ENCODE results near the gene SKAP1.
"Not testable (repeated sequence)": the region's sequence is repeated elsewhere in the genome, so short reads cannot be mapped to it uniquely, and the experiment has no call there.

Gene SKAP1

GRCh38 chr17:48328457-48328856 is 101.6 kb downstream of the SKAP1 start:
- no peak for DNase-seq (ENCODE audit: low spot score)

GRCh38 chr17:48326310-48326709 is 103.7 kb downstream of the SKAP1 start:
- no peak for DNase-seq (ENCODE audit: low spot score)

- no peak for DNase-seq (ENCODE audit: low spot score)
Observed at GRCh38 chr17:48322060-48322459, 108.0 kb downstream of the SKAP1 start.

- no peak for DNase-seq (ENCODE audit: low spot score)
Observed at GRCh38 chr17:48317732-48318131, 112.3 kb downstream of the SKAP1 start.

GRCh38 chr17:48314716-48315115 is 115.3 kb downstream of the SKAP1 start:
- DNase-seq (ENCODE audit: low spot score) = no peak

- DNase-seq (ENCODE audit: low spot score) = no peak
Observed at GRCh38 chr17:48313096-48313755, 116.8 kb downstream of the SKAP1 start.

GRCh38 chr17:48311324-48311723 is 118.7 kb downstream of the SKAP1 start:
- DNase-seq (ENCODE audit: low spot score) = no peak

- DNase-seq (ENCODE audit: low spot score) = peak; percentile 13
Observed at GRCh38 chr17:48310748-48311213, 119.2 kb downstream of the SKAP1 start.

GRCh38 chr17:48308581-48308980 is 121.4 kb downstream of the SKAP1 start:
- no peak for DNase-seq (ENCODE audit: low spot score)

GRCh38 chr17:48307814-48308411 is 122.1 kb downstream of the SKAP1 start:
- peak; percentile 36 for DNase-seq (ENCODE audit: low spot score)

- no peak for DNase-seq (ENCODE audit: low spot score)
Observed at GRCh38 chr17:48307255-48307654, 122.8 kb downstream of the SKAP1 start.

- no peak for DNase-seq (ENCODE audit: low spot score)
Observed at GRCh38 chr17:48301002-48301401, 129.0 kb downstream of the SKAP1 start.

GRCh38 chr17:48299760-48300159 is 130.3 kb downstream of the SKAP1 start:
- no peak for DNase-seq (ENCODE audit: low spot score)

- no peak for DNase-seq (ENCODE audit: low spot score)
Observed at GRCh38 chr17:48297825-48298224, 132.2 kb downstream of the SKAP1 start.

GRCh38 chr17:48296453-48296852 is 133.6 kb downstream of the SKAP1 start:
- DNase-seq (ENCODE audit: low spot score) = no peak

- DNase-seq (ENCODE audit: low spot score) = no peak
Observed at GRCh38 chr17:48295362-48296288, 134.4 kb downstream of the SKAP1 start.

- DNase-seq (ENCODE audit: low spot score) = no peak
Observed at GRCh38 chr17:48294806-48295361, 135.1 kb downstream of the SKAP1 start.

GRCh38 chr17:48294020-48294805 is 135.8 kb downstream of the SKAP1 start:
- DNase-seq (ENCODE audit: low spot score) = no peak

GRCh38 chr17:48293319-48294019 is 136.5 kb downstream of the SKAP1 start:
- no peak for DNase-seq (ENCODE audit: low spot score)

GRCh38 chr17:48290378-48290777 is 139.6 kb downstream of the SKAP1 start:
- DNase-seq (ENCODE audit: low spot score) = no peak

- not testable (repeated sequence) for DNase-seq (ENCODE audit: low spot score)
Observed at GRCh38 chr17:48286917-48287316, 143.1 kb downstream of the SKAP1 start.
